GM11168 (cell line): ENCODE data around the gene CRYBA2.

Experiments used
- in situ Hi-C: fragments of 300-500 bp; cut with MboI; formaldehyde crosslinking; loops from one replicate; pipeline ENCODE4 v1.12.0; 2022; ENCODE audit warnings: low sequenced_read_pairs; ENCODE audit not compliant: unreplicated experiment

The CRYBA2 gene

GRCh38 chr2:219000569-219000960 is 7.3 kb upstream of the CRYBA2 start:
- in situ Hi-C loops: no loop called here

GRCh38 chr2:218999881-219000568 is 6.8 kb upstream of the CRYBA2 start:
- in situ Hi-C loops: no loop called here

GRCh38 chr2:218999021-218999880 is 6.0 kb upstream of the CRYBA2 start:
- in situ Hi-C loops: no loop called here

- in situ Hi-C loops: no loop called here
Observed at GRCh38 chr2:218998414-218999002, 5.3 kb upstream of the CRYBA2 start.

GRCh38 chr2:218997731-218998130 is 4.5 kb upstream of the CRYBA2 start:
- in situ Hi-C loops: no loop called here

GRCh38 chr2:218996937-218997336 is 3.7 kb upstream of the CRYBA2 start:
- in situ Hi-C loops: no loop called here

- in situ Hi-C loops: no loop called here
Observed at GRCh38 chr2:218995972-218996711, 2.9 kb upstream of the CRYBA2 start.

- in situ Hi-C loops: no loop called here
Observed at GRCh38 chr2:218995561-218995960, 2.3 kb upstream of the CRYBA2 start.

GRCh38 chr2:218992703-218993344 is 398 bp downstream of the CRYBA2 start:
- in situ Hi-C loops: no loop called here

GRCh38 chr2:218992196-218992595 is 1.0 kb downstream of the CRYBA2 start:
- in situ Hi-C loops: no loop called here

- in situ Hi-C loops: no loop called here
Observed at GRCh38 chr2:218991674-218992168, 1.5 kb downstream of the CRYBA2 start.

GRCh38 chr2:218990612-218991011 is 2.6 kb downstream of the CRYBA2 start:
- in situ Hi-C loops: no loop called here

- in situ Hi-C loops: no loop called here
Observed at GRCh38 chr2:218990052-218990451, 3.2 kb downstream of the CRYBA2 start.

GRCh38 chr2:218988650-218989049 is 4.6 kb downstream of the CRYBA2 start:
- in situ Hi-C loops: no loop called here

GRCh38 chr2:218988164-218988563 is 5.1 kb downstream of the CRYBA2 start:
- in situ Hi-C loops: no loop called here

GRCh38 chr2:218986148-218986761 is 7.0 kb downstream of the CRYBA2 start:
- in situ Hi-C loops: no loop called here

GRCh38 chr2:218985325-218986091 is 7.7 kb downstream of the CRYBA2 start:
- in situ Hi-C loops: no loop called here

GRCh38 chr2:218985021-218985324 is 8.2 kb downstream of the CRYBA2 start, which contains the start of gene FEV:
TSS of gene FEV (minus strand) at chr2:218985184. CDS start at chr2:218985075, 109 bp downstream.
- in situ Hi-C loops: no loop called here
